Limb (tissue), 2 donors: ENCODE measurements around the gene MAEA.

ENCODE experiments used
- DNase-seq, 2 donors: peaks; one replicate each; pipeline ENCODE4 v3.0.0-alpha.2; 2016; ENCODE audit errors: extremely low spot score in 2 of 2

MAEA gene

GRCh38 chr4:1299301-1299860, 9.7 kb downstream of the MAEA start:
- DNase-seq: no peak

- DNase-seq: no peak
Observed at GRCh38 chr4:1300466-1301455, 11.1 kb downstream of the MAEA start.

GRCh38 chr4:1302159-1302558, 12.5 kb downstream of the MAEA start:
- DNase-seq: no peak

GRCh38 chr4:1305261-1305711, 15.6 kb downstream of the MAEA start:
- no peak for DNase-seq

GRCh38 chr4:1305781-1306455, 16.2 kb downstream of the MAEA start:
- no peak for DNase-seq

- no peak for DNase-seq
Observed at GRCh38 chr4:1307951-1308735, 18.5 kb downstream of the MAEA start.

- DNase-seq: peak; percentile 91 to 94
Observed at GRCh38 chr4:1309261-1310010, 19.7 kb downstream of the MAEA start.

- DNase-seq: no peak
Observed at GRCh38 chr4:1310031-1310795, 20.5 kb downstream of the MAEA start.

GRCh38 chr4:1310796-1311631, 21.3 kb downstream of the MAEA start:
- DNase-seq: no peak

GRCh38 chr4:1312821-1313640, 23.3 kb downstream of the MAEA start:
- DNase-seq: no peak

- DNase-seq: no peak
Observed at GRCh38 chr4:1315306-1315705, 25.6 kb downstream of the MAEA start.

GRCh38 chr4:1315836-1316536, 26.3 kb downstream of the MAEA start:
- DNase-seq: no peak

- no peak for DNase-seq
Observed at GRCh38 chr4:1316537-1317168, 27.0 kb downstream of the MAEA start.

- DNase-seq: no peak
Observed at GRCh38 chr4:1317177-1318045, 27.7 kb downstream of the MAEA start.

GRCh38 chr4:1318046-1318375, 28.3 kb downstream of the MAEA start:
- DNase-seq: no peak
